HepG2 (cell line): ENCODE data around the gene ATG2A. TPM values are rescaled to one million over a fixed set of nuclear protein-coding genes. Genes with fewer than 3 reads are reported as not detected.
A peak's percentile ranks its signal among the peaks of the same experiment; 100 is the strongest.

Source experiments
- ERF ChIP-seq: IDR thresholded peaks from 2 replicates; pipeline ENCODE4 v1.6.1; 2018; ENCODE audit warnings: missing biosample characterization, missing genetic modification reagents
- FOXA3 ChIP-seq: IDR thresholded peaks from 2 replicates; pipeline ENCODE4 v1.6.1; 2016; ENCODE audit warnings: missing genetic modification reagents, missing compliant biosample characterization
- GABPA ChIP-seq, 2 experiments: IDR thresholded peaks; 2 replicates each; pipeline ENCODE4 v1.6.1; 2011 to 2016; ENCODE audit warnings: low read depth in 2 of 2, low read length in 1 of 2, missing biosample characterization in 1 of 2, missing genetic modification characterization in 1 of 2
- GATAD2A ChIP-seq: IDR thresholded peaks from 2 replicates; pipeline ENCODE4 v1.6.1; 2016
- HNF4G ChIP-seq, 2 experiments: sonication (generic) in 1 of 2; formaldehyde crosslinking in 1 of 2; IDR thresholded peaks; 2 replicates each; pipeline versions ENCODE4 v1.4.0 to v1.6.1; 2011 to 2020; ENCODE audit warnings: borderline replicate concordance in 2 of 2, low read depth in 2 of 2, mild to moderate bottlenecking in 2 of 2, low read length in 1 of 2, missing genetic modification reagents in 1 of 2, moderate library complexity in 1 of 2
- KMT2A ChIP-seq: sonication (generic); formaldehyde crosslinking; IDR thresholded peaks from 2 replicates; pipeline ENCODE4 v1.4.0; 2020; ENCODE audit warnings: missing genetic modification reagents
- RBAK ChIP-seq: sonication (generic); formaldehyde crosslinking; IDR thresholded peaks from 2 replicates; pipeline ENCODE4 v1.5.1; 2020; ENCODE audit warnings: mild to moderate bottlenecking, missing genetic modification reagents
- RXRA ChIP-seq: sonication (generic); formaldehyde crosslinking; IDR thresholded peaks from 2 replicates; pipeline ENCODE4 v1.5.1; 2020; ENCODE audit warnings: missing genetic modification reagents
- SALL1 ChIP-seq: sonication (generic); formaldehyde crosslinking; IDR thresholded peaks from 2 replicates; pipeline ENCODE4 v1.8.0; 2022; ENCODE audit warnings: mild to moderate bottlenecking, missing genetic modification reagents
- SNAI1 ChIP-seq: sonication (generic); formaldehyde crosslinking; IDR thresholded peaks from 2 replicates; pipeline ENCODE4 v1.5.0; 2020; ENCODE audit warnings: mild to moderate bottlenecking, missing genetic modification reagents, borderline replicate concordance
- SOX13 ChIP-seq, 3 experiments: fragments of 450-650 bp in 1 of 3; sonication (generic) in 1 of 3; formaldehyde crosslinking in 1 of 3; IDR thresholded peaks in 2 of 3; conservative IDR thresholded peaks in 1 of 3; 2 replicates each; pipeline versions ENCODE4 v1.5.0 to v1.6.1; 2016 to 2020; ENCODE audit warnings: antibody characterized with exemption in 1 of 3, mild to moderate bottlenecking in 1 of 3, missing compliant biosample characterization in 1 of 3, missing genetic modification reagents in 1 of 3, moderate library complexity in 1 of 3
- ZFP1 ChIP-seq: IDR thresholded peaks from 2 replicates; pipeline ENCODE4 v1.6.1; 2016
- ZNF326 ChIP-seq: sonication (generic); formaldehyde crosslinking; IDR thresholded peaks from 2 replicates; pipeline ENCODE4 v1.4.0; 2020; ENCODE audit warnings: missing genetic modification reagents, borderline replicate concordance
- ZNF546 ChIP-seq: sonication (generic); formaldehyde crosslinking; conservative IDR thresholded peaks from 2 replicates; pipeline ENCODE4 v1.8.1; 2023; ENCODE audit warnings: mild to moderate bottlenecking, missing genetic modification reagents
- ZNF660 ChIP-seq: sonication (generic); formaldehyde crosslinking; IDR thresholded peaks from 2 replicates; pipeline ENCODE4 v1.5.1; 2020; ENCODE audit warnings: mild to moderate bottlenecking, low read depth, missing genetic modification reagents, borderline replicate concordance
- polyA plus RNA-seq, 8 experiments: library from polyadenylated mRNA; depleted of rRNA in 3 of 8; stranded (reverse) in 7 of 8; unstranded in 1 of 8; fragments of >200 nt; fragmentation: Illumina TruSeq in 4 of 8; extraction: Trizol in 4 of 8; gene quantifications; 2 replicates each; pipeline versions ENCODE4 v1.2.1 to v1.2.3, GENCODE V29; 2011 to 2016; ENCODE audit warnings: low read depth in 4 of 8, missing spikeins in 1 of 8, mixed read lengths in 1 of 8; ENCODE audit not compliant: insufficient read depth in 1 of 8
- total RNA-seq, 5 experiments: library from RNA; depleted of rRNA; stranded (reverse); fragments of >200 nt; fragmentation: Illumina TruSeq; extraction: Trizol; gene quantifications; 2 replicates each; pipeline ENCODE4 v1.2.3, GENCODE V29; 2016; ENCODE audit warnings: low read depth in 1 of 5
- TF ChIP-seq, protein P1 (sequence below), 2 experiments: fragments of 450-650 bp in 1 of 2; sonication (generic) in 1 of 2; formaldehyde crosslinking; IDR thresholded peaks; 2 replicates each; pipeline versions ENCODE4 v1.5.0 to v1.8.0; 2020 to 2022; ENCODE audit warnings: mild to moderate bottlenecking in 1 of 2, missing genetic modification reagents in 1 of 2
- TF ChIP-seq, protein P2 (sequence below): sonication (generic); formaldehyde crosslinking; IDR thresholded peaks from 2 replicates; pipeline ENCODE4 v1.8.1; 2023; ENCODE audit warnings: mild to moderate bottlenecking, missing genetic modification reagents
- TF ChIP-seq, protein P3 (sequence below): conservative IDR thresholded peaks from 2 replicates; pipeline ENCODE4 v1.6.1; 2018; ENCODE audit warnings: missing genetic modification reagents
- TF ChIP-seq, protein P4 (sequence below), 2 experiments: sonication (generic) in 1 of 2; formaldehyde crosslinking in 1 of 2; IDR thresholded peaks; 2 replicates each; pipeline versions ENCODE4 v1.5.1 to v1.6.1; 2011 to 2020; ENCODE audit warnings: borderline replicate concordance in 1 of 2, low read depth in 1 of 2, low read length in 1 of 2, mild to moderate bottlenecking in 1 of 2, missing genetic modification reagents in 1 of 2, moderate library complexity in 1 of 2

Gene ATG2A
- total and polyA plus RNA-seq, 2 of the 13 experiments (the other 11 are each of a cell fraction or from before 2014, with no cell fraction given), result 6.7 to 8.0 TPM

DNA sequence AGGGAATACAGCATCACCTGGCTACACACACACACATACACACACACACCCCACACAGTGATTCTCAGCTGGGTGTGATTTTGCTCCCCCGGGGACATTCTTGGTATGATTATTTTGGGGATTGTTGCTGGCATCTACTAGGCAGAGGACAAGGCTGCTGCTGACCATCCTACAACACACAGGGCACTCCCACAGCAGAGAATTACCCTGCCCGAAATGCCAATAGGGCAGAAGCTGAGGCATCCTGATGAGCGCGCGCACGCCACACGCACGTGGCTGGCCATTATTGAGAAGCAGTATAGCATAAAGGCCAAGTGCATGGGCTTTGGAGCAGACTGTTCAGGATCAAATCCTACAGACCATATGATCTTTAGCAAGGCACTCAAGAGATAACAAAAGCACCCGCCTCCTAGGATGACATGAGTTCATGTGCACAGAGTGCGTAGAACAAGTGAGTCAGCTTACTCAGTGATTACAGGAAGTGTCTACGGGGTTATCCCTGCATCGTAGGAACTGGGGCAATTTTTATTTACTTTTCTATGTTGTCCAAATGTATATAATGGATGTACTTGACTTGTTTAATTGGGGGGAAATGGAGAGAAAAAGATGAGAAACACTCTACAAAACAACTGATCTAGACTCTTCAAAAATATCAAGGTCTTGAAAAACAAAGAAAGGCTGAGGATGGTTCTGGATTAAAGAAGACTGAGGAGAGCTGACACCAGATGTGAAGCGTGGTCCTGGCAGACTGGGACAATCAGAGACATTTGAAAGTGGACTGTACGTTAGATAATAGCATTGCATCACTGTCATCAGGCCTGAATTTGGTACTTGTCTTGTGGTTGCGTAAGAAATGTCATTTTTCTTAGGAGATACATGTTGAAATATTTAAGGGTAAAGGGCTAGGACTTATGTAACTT, 31.4 kb downstream of the ATG2A start (continued):
- TF ChIP-seq SOX13 (IDR thresholded peaks at IDR 0.05) (peak; percentile 29; the same call in 1 of the 2 replicates), SOX13 (CRISPR knock-in tag; conservative IDR thresholded peaks at IDR 0.05 in 1 of 2, IDR thresholded peaks at IDR 0.05 in 1 of 2) (peak in 1 of 2 experiments; percentile 64; a peak in 2 of 4 replicates), FOXA3 (CRISPR knock-in tag) (peak; percentile 70), SNAI1 (CRISPR knock-in tag) (no peak), SALL1 (CRISPR knock-in tag) (peak; percentile 49; the same call in 1 of the 2 replicates), GABPA (IDR thresholded peaks at IDR 0.05; ENCODE audit: low read depth, low read length) (no peak), GABPA (CRISPR knock-in tag; IDR thresholded peaks at IDR 0.05; ENCODE audit: low read depth) (peak; percentile 35), GATAD2A (CRISPR knock-in tag) (peak; percentile 65), HNF4G (IDR thresholded peaks at IDR 0.05; ENCODE audit: borderline replicate concordance, low read depth, low read length) (no peak), HNF4G (CRISPR knock-in tag; IDR thresholded peaks at IDR 0.05; ENCODE audit: borderline replicate concordance, low read depth) (0 out of 2 replicates have a peak, but pooled peaks have one; percentile 20), ZFP1 (CRISPR knock-in tag) (0 out of 2 replicates have a peak, but pooled peaks have one; percentile 45), ZNF326 (no peak), ZNF660 (no peak), KMT2A (CRISPR knock-in tag) (no peak), ZNF546 (no peak), RBAK (CRISPR knock-in tag) (no peak), RXRA (CRISPR knock-in tag) (peak; percentile 66; the same call in 1 of the 2 replicates), ERF (CRISPR knock-in tag) (peak; percentile 21; the same call in 1 of the 2 replicates)
- TF ChIP-seq, protein P1, sequence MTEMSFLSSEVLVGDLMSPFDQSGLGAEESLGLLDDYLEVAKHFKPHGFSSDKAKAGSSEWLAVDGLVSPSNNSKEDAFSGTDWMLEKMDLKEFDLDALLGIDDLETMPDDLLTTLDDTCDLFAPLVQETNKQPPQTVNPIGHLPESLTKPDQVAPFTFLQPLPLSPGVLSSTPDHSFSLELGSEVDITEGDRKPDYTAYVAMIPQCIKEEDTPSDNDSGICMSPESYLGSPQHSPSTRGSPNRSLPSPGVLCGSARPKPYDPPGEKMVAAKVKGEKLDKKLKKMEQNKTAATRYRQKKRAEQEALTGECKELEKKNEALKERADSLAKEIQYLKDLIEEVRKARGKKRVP (CRISPR knock-in tag; IDR thresholded peaks at IDR 0.05), result peak in 1 of 2 experiments; percentile 86; a peak in 2 of 4 replicates
- TF ChIP-seq, protein P2, sequence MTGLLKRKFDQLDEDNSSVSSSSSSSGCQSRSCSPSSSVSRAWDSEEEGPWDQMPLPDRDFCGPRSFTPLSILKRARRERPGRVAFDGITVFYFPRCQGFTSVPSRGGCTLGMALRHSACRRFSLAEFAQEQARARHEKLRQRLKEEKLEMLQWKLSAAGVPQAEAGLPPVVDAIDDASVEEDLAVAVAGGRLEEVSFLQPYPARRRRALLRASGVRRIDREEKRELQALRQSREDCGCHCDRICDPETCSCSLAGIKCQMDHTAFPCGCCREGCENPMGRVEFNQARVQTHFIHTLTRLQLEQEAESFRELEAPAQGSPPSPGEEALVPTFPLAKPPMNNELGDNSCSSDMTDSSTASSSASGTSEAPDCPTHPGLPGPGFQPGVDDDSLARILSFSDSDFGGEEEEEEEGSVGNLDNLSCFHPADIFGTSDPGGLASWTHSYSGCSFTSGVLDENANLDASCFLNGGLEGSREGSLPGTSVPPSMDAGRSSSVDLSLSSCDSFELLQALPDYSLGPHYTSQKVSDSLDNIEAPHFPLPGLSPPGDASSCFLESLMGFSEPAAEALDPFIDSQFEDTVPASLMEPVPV, result no peak
- TF ChIP-seq, protein P3, sequence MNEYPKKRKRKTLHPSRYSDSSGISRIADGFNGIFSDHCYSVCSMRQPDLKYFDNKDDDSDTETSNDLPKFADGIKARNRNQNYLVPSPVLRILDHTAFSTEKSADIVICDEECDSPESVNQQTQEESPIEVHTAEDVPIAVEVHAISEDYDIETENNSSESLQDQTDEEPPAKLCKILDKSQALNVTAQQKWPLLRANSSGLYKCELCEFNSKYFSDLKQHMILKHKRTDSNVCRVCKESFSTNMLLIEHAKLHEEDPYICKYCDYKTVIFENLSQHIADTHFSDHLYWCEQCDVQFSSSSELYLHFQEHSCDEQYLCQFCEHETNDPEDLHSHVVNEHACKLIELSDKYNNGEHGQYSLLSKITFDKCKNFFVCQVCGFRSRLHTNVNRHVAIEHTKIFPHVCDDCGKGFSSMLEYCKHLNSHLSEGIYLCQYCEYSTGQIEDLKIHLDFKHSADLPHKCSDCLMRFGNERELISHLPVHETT (CRISPR knock-in tag), result 0 out of 2 replicates have a peak, but pooled peaks have one; percentile 23
- TF ChIP-seq, protein P4, sequence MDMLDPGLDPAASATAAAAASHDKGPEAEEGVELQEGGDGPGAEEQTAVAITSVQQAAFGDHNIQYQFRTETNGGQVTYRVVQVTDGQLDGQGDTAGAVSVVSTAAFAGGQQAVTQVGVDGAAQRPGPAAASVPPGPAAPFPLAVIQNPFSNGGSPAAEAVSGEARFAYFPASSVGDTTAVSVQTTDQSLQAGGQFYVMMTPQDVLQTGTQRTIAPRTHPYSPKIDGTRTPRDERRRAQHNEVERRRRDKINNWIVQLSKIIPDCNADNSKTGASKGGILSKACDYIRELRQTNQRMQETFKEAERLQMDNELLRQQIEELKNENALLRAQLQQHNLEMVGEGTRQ (IDR thresholded peaks at IDR 0.05; ENCODE audit: low read depth, low read length), result no peak
- TF ChIP-seq, protein P4 (CRISPR knock-in tag; IDR thresholded peaks at IDR 0.05; ENCODE audit: borderline replicate concordance), result no peak
